22Rv1 (cell line): ENCODE measurements around the gene ELN.

Source experiments
- H3K27ac ChIP-seq: fragments of 450-650 bp; 2 replicates; pipeline ENCODE4 v1.5.1; 2017
- CTCF ChIP-seq: fragments of 450-650 bp; IDR thresholded peaks from 2 replicates; pipeline ENCODE4 v1.5.1; 2017; ENCODE audit warnings: mild to moderate bottlenecking
- ZFX ChIP-seq: fragments of 450-650 bp; IDR thresholded peaks from 2 replicates; pipeline ENCODE4 v1.6.1; 2017; ENCODE audit warnings: antibody characterized with exemption, borderline replicate concordance

The ELN gene

GRCh38 chr7:74019149-74019548 is 8.8 kb upstream of the ELN start:
- H3K27ac ChIP-seq, result no peak overlapping the region
- TF ChIP-seq CTCF (no peak), ZFX (no peak)

GRCh38 chr7:74020390-74020789 is 7.6 kb upstream of the ELN start:
- no peak overlapping the region for H3K27ac ChIP-seq
- TF ChIP-seq CTCF, result no peak
- no peak for TF ChIP-seq ZFX

- TF ChIP-seq CTCF (no peak), ZFX (no peak)
- H3K27ac ChIP-seq, result no peak overlapping the region
Measured at GRCh38 chr7:74021546-74022320, 6.2 kb upstream of the ELN start.

GRCh38 chr7:74022507-74022906 is 5.5 kb upstream of the ELN start:
- TF ChIP-seq ZFX (no peak), CTCF (no peak)
- no peak overlapping the region for H3K27ac ChIP-seq

- H3K27ac ChIP-seq, result no peak overlapping the region
- TF ChIP-seq ZFX (no peak), CTCF (no peak)
Measured at GRCh38 chr7:74023092-74023536, 4.9 kb upstream of the ELN start.

GRCh38 chr7:74023786-74024185 is 4.2 kb upstream of the ELN start:
- no peak overlapping the region for H3K27ac ChIP-seq
- no peak for TF ChIP-seq ZFX
- no peak for TF ChIP-seq CTCF

- TF ChIP-seq ZFX, result no peak
- TF ChIP-seq CTCF, result no peak
- no peak overlapping the region for H3K27ac ChIP-seq
Measured at GRCh38 chr7:74025146-74025545, 2.8 kb upstream of the ELN start.
